Thyroid gland (tissue), 4 donors: ENCODE data around the gene PCP2. TPM values are rescaled to one million over a fixed set of nuclear protein-coding genes. Genes with fewer than 3 reads are reported as not detected.

Source experiments
- DNase-seq, 2 donors: peaks; one replicate each; pipeline ENCODE4 v3.0.0-alpha.2; 2019
- H3K27ac ChIP-seq, 3 donors: fragments of 200-600 bp; sonication (generic); 1 replicate in 2 of 3; 2 replicates in 1 of 3; pipeline ENCODE4 v1.5.1; 2016 to 2019; ENCODE audit warnings: mild to moderate bottlenecking in 1 of 3, moderate library complexity in 1 of 3
- H3K27me3 ChIP-seq: fragments of 200-600 bp; sonication (generic); one replicate; pipeline ENCODE4 v1.5.1; 2019
- H3K36me3 ChIP-seq, 2 donors: fragments of 200-600 bp; sonication (generic); one replicate each; pipeline ENCODE4 v1.5.1; 2016 to 2019
- H3K4me1 ChIP-seq, 2 donors: fragments of 200-600 bp; sonication (generic); one replicate each; pipeline ENCODE4 v1.5.1; 2017 to 2019
- H3K4me3 ChIP-seq, 3 donors: fragments of 200-600 bp; sonication (generic); replicated peaks in 1 of 3; 1 replicate in 2 of 3; 2 replicates in 1 of 3; pipeline ENCODE4 v1.5.1; 2016; ENCODE audit warnings: mild to moderate bottlenecking in 1 of 3
- H3K9me3 ChIP-seq: fragments of 200-600 bp; sonication (generic); one replicate; pipeline ENCODE4 v1.5.1; 2017
- CTCF ChIP-seq, 6 experiments: fragments of 200-600 bp in 3 of 6; fragments of 450-650 bp in 3 of 6; sonication (generic) in 3 of 6; IDR thresholded peaks; one replicate each; pipeline ENCODE4 v1.5.1; 2016 to 2019; ENCODE audit warnings: antibody characterized with exemption in 6 of 6, mild to moderate bottlenecking in 2 of 6, inconsistent platforms in 1 of 6, moderate library complexity in 1 of 6
- POLR2A ChIP-seq, 2 donors: fragments of 450-650 bp; IDR thresholded peaks; one replicate each; pipeline ENCODE4 v1.6.1; 2017; ENCODE audit warnings: antibody characterized with exemption in 2 of 2, mild to moderate bottlenecking in 2 of 2, moderate library complexity in 1 of 2
- WGBS, 2 donors: methylation state at CpG; one replicate each; pipeline ENCODE4 v1.1.5; 2017; 5-methylcytosine and 5-hydroxymethylcytosine counted together
- intact Hi-C: fragments of 100-400 bp; cut with DNase I; formaldehyde crosslinking; loops from one replicate; pipeline ENCODE4 v1.15.1; 2023
- total RNA-seq, 4 donors: library from RNA; depleted of rRNA; stranded (reverse); fragments of >200 nt; gene quantifications; one replicate each; pipeline ENCODE4 v1.2.3, GENCODE V29; 2016

PCP2 gene
- total RNA-seq, 4 donors from 2014 or later: 1.1 to 1.3 TPM; not detected in 2

GRCh38 chr19:7628589-7629311 is 4.8 kb downstream of the PCP2 start:
- DNase-seq: no peak
- Histone ChIP-seq H3K4me1 (peaks cover 23 to 28% of the 10 kb centered on the region in 2 donors), H3K27ac (peak overlapping the region; percentile 64 to 81 (median 76)), H3K4me3 (peak overlapping the region; percentile 57 to 97 (median 90)), H3K27me3 (no peaks in the 10 kb centered on the region), H3K9me3 (no peaks in the 10 kb centered on the region), H3K36me3 (peaks cover 10 to 24% of the 10 kb centered on the region in 2 donors)
- 3 to 5% methylated on average over 14 to 15 of the region's 15 CpGs for WGBS, 2 donors
- intact Hi-C loops: no loop called here
- TF ChIP-seq CTCF (IDR thresholded peaks at IDR 0.05) (no peak), POLR2A (IDR thresholded peaks at IDR 0.05) (no peak)

- H3K27me3 ChIP-seq: no peaks in the 10 kb centered on the region
- intact Hi-C loops: no loop called here
- H3K36me3 ChIP-seq: peaks cover 26 to 40% of the 10 kb centered on the region in 2 donors
- no peak for DNase-seq
- no peaks in the 10 kb centered on the region for H3K9me3 ChIP-seq
- H3K4me1 ChIP-seq: peaks cover 23 to 28% of the 10 kb centered on the region in 2 donors
- WGBS, 2 donors: 87 to 92% methylated on average over 18 to 24 of the region's 24 CpGs
- H3K4me3 ChIP-seq: no peak overlapping the region
- no peak overlapping the region for H3K27ac ChIP-seq
- TF ChIP-seq CTCF (IDR thresholded peaks at IDR 0.05) (no peak), POLR2A (IDR thresholded peaks at IDR 0.05) (no peak)
Measured at GRCh38 chr19:7627166-7627565, 6.4 kb downstream of the PCP2 start.

- no peak for TF ChIP-seq POLR2A (IDR thresholded peaks at IDR 0.05)
- no peak for TF ChIP-seq CTCF (IDR thresholded peaks at IDR 0.05)
- WGBS, 2 donors: 97% methylated on average over 14 to 33 of the region's 34 CpGs
- H3K4me1 ChIP-seq: peaks cover 23% of the 10 kb centered on the region in 2 donors
- H3K9me3 ChIP-seq: no peaks in the 10 kb centered on the region
- H3K36me3 ChIP-seq: peaks cover 39 to 53% of the 10 kb centered on the region in 2 donors
- intact Hi-C loops: no loop called here
- H3K27me3 ChIP-seq: no peaks in the 10 kb centered on the region
- H3K4me3 ChIP-seq: no peak overlapping the region
- no peak for DNase-seq
- no peak overlapping the region for H3K27ac ChIP-seq
Measured at GRCh38 chr19:7625763-7626372, 7.7 kb downstream of the PCP2 start.

GRCh38 chr19:7624810-7625209 is 8.7 kb downstream of the PCP2 start:
- Histone ChIP-seq H3K27me3 (no peaks in the 10 kb centered on the region), H3K27ac (no peak overlapping the region), H3K4me1 (peaks cover 18 to 21% of the 10 kb centered on the region in 2 donors), H3K4me3 (no peak overlapping the region), H3K9me3 (no peaks in the 10 kb centered on the region), H3K36me3 (peaks cover 50 to 62% of the 10 kb centered on the region in 2 donors)
- intact Hi-C loops: no loop called here
- DNase-seq: no peak
- 90 to 94% methylated on average over 15 to 17 of the region's 17 CpGs for WGBS, 2 donors
- TF ChIP-seq POLR2A (IDR thresholded peaks at IDR 0.05) (no peak), CTCF (IDR thresholded peaks at IDR 0.05) (no peak)
